HCT116 (cell line): ENCODE results near the gene TENM4. TPM values are rescaled to one million over a fixed set of nuclear protein-coding genes. Genes with fewer than 3 reads are reported as not detected.

ENCODE experiments used
- ATAC-seq: fragments of 200-7000 bp; cut with Tn5 transposase; 2 replicates; pipeline ENCODE4 v1.9.1; 2020; ENCODE audit warnings: mild to moderate bottlenecking, moderate library complexity
- BruUV-seq: library from RNA; stranded (reverse); fragments of 400-500 nt; replicated peaks from 2 replicates; lab custom pipeline; 2021; lab: Mats Ljungman, UMichigan
- CTCF ChIA-PET: fragments of 300-600 bp; sonication (Branson Sonifier 250); formaldehyde crosslinking; loops from one replicate; lab custom pipeline; 2021; ENCODE audit warnings: antibody characterized with exemption; lab: Charles Lee
- POLR2A ChIA-PET: fragments of 300-600, 350-600 bp; sonication (Branson Sonifier 250); formaldehyde crosslinking; loops from one replicate; lab custom pipeline; 2021; ENCODE audit warnings: antibody characterized with exemption; lab: Charles Lee
- RAD21 ChIA-PET, 2 experiments: fragments of 300-600 bp; sonication (Branson Sonifier 250); formaldehyde crosslinking; loops; one replicate each; lab custom pipeline; 2023; ENCODE audit warnings: low total read pairs in 2 of 2; ENCODE audit not compliant: uncharacterized antibody in 2 of 2, unreplicated experiment in 2 of 2, low non-redundant PET in 1 of 2; lab: Charles Lee
- DNase-seq: peaks from one replicate; pipeline ENCODE4 v3.0.0-alpha.2; 2010; ENCODE audit warnings: low read depth, low spot score
- H2AFZ ChIP-seq: fragments of 200-600 bp; shearing (Covaris generic), sonication (generic); 2 replicates; pipeline ENCODE4 v1.6.1; 2017; ENCODE audit warnings: low read depth, mixed run types, mixed read lengths, antibody characterized with exemption, low read length; ENCODE audit not compliant: poor library complexity, severe bottlenecking
- H3K27ac ChIP-seq: 2 replicates; pipeline ENCODE4 v1.5.1; 2012; ENCODE audit warnings: low read depth, low read length
- H3K27me3 ChIP-seq: fragments of 200-600 bp; sonication (generic); 2 replicates; pipeline ENCODE4 v1.6.1; 2016; ENCODE audit warnings: mixed run types, low read length, mixed read lengths; ENCODE audit not compliant: insufficient read depth
- H3K36me3 ChIP-seq, 2 experiments: fragments of 200-500 bp in 1 of 2; fragments of 200-600 bp in 1 of 2; sonication (Bioruptor generic) in 1 of 2; sonication (generic) in 1 of 2; 2 replicates each; pipeline versions ENCODE4 v1.5.1 to v1.6.1; 2014 to 2016; ENCODE audit warnings: low read length in 2 of 2, inconsistent platforms in 1 of 2, mixed read lengths in 1 of 2, mixed run types in 1 of 2; ENCODE audit not compliant: insufficient read depth in 2 of 2, control insufficient read depth in 1 of 2
- H3K4me1 ChIP-seq, 2 experiments: fragments of 200-600 bp in 1 of 2; sonication (generic) in 1 of 2; 2 replicates each; pipeline versions ENCODE4 v1.5.1 to v1.6.1; 2012 to 2017; ENCODE audit warnings: low read length in 2 of 2, inconsistent platforms in 1 of 2, mild to moderate bottlenecking in 1 of 2, mixed read lengths in 1 of 2, mixed run types in 1 of 2, moderate library complexity in 1 of 2; ENCODE audit not compliant: insufficient read depth in 2 of 2, control insufficient read depth in 1 of 2
- H3K4me2 ChIP-seq: fragments of 200-600 bp; sonication (generic); 2 replicates; pipeline ENCODE4 v1.6.1; 2017; ENCODE audit warnings: mixed run types, low read length, mixed read lengths
- H3K4me3 ChIP-seq, 2 experiments: fragments of 200-600 bp in 1 of 2; sonication (generic) in 1 of 2; replicated peaks in 1 of 2; 2 replicates each; pipeline ENCODE4 v1.5.1; 2011 to 2016; ENCODE audit warnings: low read length in 2 of 2, control low read depth in 1 of 2, low read depth in 1 of 2, mild to moderate bottlenecking in 1 of 2, mixed read lengths in 1 of 2, mixed run types in 1 of 2
- H3K79me2 ChIP-seq: fragments of 200-600 bp; sonication (generic); 2 replicates; pipeline ENCODE4 v1.6.1; 2017; ENCODE audit warnings: mild to moderate bottlenecking, mixed run types, low read length, moderate library complexity, mixed read lengths; ENCODE audit not compliant: insufficient read depth
- H3K9ac ChIP-seq: fragments of 200-600 bp; sonication (generic); 2 replicates; pipeline ENCODE4 v1.6.1; 2016; ENCODE audit warnings: low read length, mixed read lengths
- H3K9me2 ChIP-seq: fragments of 200-600 bp; sonication (generic), shearing (Covaris generic); 2 replicates; pipeline ENCODE4 v1.6.1; 2017; ENCODE audit warnings: mixed run types, mild to moderate bottlenecking, moderate library complexity; ENCODE audit not compliant: insufficient read depth
- H3K9me3 ChIP-seq, 2 experiments: fragments of 200-500 bp in 1 of 2; fragments of 200-600 bp in 1 of 2; sonication (Bioruptor generic) in 1 of 2; sonication (generic) in 1 of 2; 2 replicates each; pipeline ENCODE4 v1.6.1; 2014 to 2017; ENCODE audit warnings: low read length in 2 of 2, mixed read lengths in 2 of 2, inconsistent platforms in 1 of 2, low read depth in 1 of 2, mild to moderate bottlenecking in 1 of 2, mixed run types in 1 of 2, moderate library complexity in 1 of 2; ENCODE audit not compliant: control insufficient read depth in 1 of 2, insufficient read depth in 1 of 2
- H4K20me1 ChIP-seq: fragments of 200-600 bp; sonication (generic), shearing (Covaris generic); 2 replicates; pipeline ENCODE4 v1.6.1; 2017; ENCODE audit warnings: mixed run types, mild to moderate bottlenecking, moderate library complexity; ENCODE audit not compliant: insufficient read depth
- CBX3 ChIP-seq: IDR thresholded peaks from 2 replicates; pipeline ENCODE4 v1.6.1; 2012; ENCODE audit warnings: low read depth
- CEBPB ChIP-seq: IDR thresholded peaks from 2 replicates; pipeline ENCODE4 v1.6.1; 2012; ENCODE audit warnings: low read depth
- EZH2 ChIP-seq: fragments of 200-600 bp; sonication (generic); IDR thresholded peaks from 2 replicates; pipeline ENCODE4 v1.6.1; 2017; ENCODE audit warnings: antibody characterized with exemption, mixed run types
- JUND ChIP-seq: IDR thresholded peaks from 2 replicates; pipeline ENCODE4 v1.6.1; 2012
- POLR2A ChIP-seq: IDR thresholded peaks from 2 replicates; pipeline ENCODE4 v1.7.0; 2011; ENCODE audit warnings: borderline replicate concordance; ENCODE audit not compliant: insufficient read depth, insufficient read length; ENCODE audit errors: extremely low read depth
- RAD21 ChIP-seq: IDR thresholded peaks from 2 replicates; pipeline ENCODE4 v1.6.1; 2012; ENCODE audit warnings: low read depth, mild to moderate bottlenecking
- SP1 ChIP-seq: IDR thresholded peaks from 2 replicates; pipeline ENCODE4 v1.6.1; 2012; ENCODE audit warnings: low read depth
- YY1 ChIP-seq: IDR thresholded peaks from 2 replicates; pipeline ENCODE4 v1.6.1; 2011; ENCODE audit warnings: low read length, low read depth, moderate library complexity, mild to moderate bottlenecking; ENCODE audit not compliant: insufficient replicate concordance; ENCODE audit errors: extremely low read depth
- ZFX ChIP-seq: fragments of 450-650 bp; IDR thresholded peaks from 2 replicates; pipeline ENCODE4 v1.6.1; 2017
- ZNF274 ChIP-seq: fragments of 200-500 bp; sonication (Bioruptor generic); IDR thresholded peaks from 2 replicates; pipeline ENCODE4 v1.6.1; 2014; ENCODE audit warnings: mild to moderate bottlenecking, low read depth, low read length, inconsistent platforms
- intact Hi-C: fragments of 100-400 bp; cut with micrococcal nuclease; formaldehyde crosslinking; loops from 2 replicates; pipeline ENCODE4 v1.10.0; 2022
- total RNA-seq: library from RNA; stranded (reverse); gene quantifications from one replicate; pipeline ENCODE4 v1.2.1, GENCODE V29; 2021; ENCODE audit not compliant: unreplicated experiment
- TF ChIP-seq, protein P1 (sequence below): IDR thresholded peaks from 2 replicates; pipeline ENCODE4 v1.6.1; 2011; ENCODE audit warnings: mild to moderate bottlenecking, low read length, moderate library complexity; ENCODE audit not compliant: insufficient replicate concordance; ENCODE audit errors: extremely low read depth
- TF ChIP-seq, protein P2 (sequence below): IDR thresholded peaks from 2 replicates; pipeline ENCODE4 v1.6.1; 2012; ENCODE audit warnings: low read depth
- TF ChIP-seq, protein P3 (sequence below): IDR thresholded peaks from 2 replicates; pipeline ENCODE4 v1.6.1; 2012
- TF ChIP-seq, protein P4 (sequence below), 3 experiments: fragments of 200-600 bp in 1 of 3; sonication (generic) in 1 of 3; IDR thresholded peaks in 2 of 3; conservative IDR thresholded peaks in 1 of 3; 2 replicates each; pipeline ENCODE4 v1.5.1; 2012 to 2017; ENCODE audit warnings: low read depth in 2 of 3, low read length in 2 of 3, antibody characterized with exemption in 1 of 3, borderline replicate concordance in 1 of 3, control low read depth in 1 of 3, mild to moderate bottlenecking in 1 of 3, mixed read lengths in 1 of 3, mixed run types in 1 of 3, moderate library complexity in 1 of 3; ENCODE audit not compliant: insufficient read depth in 1 of 3
- TF ChIP-seq, protein P5 (sequence below): IDR thresholded peaks from 2 replicates; pipeline ENCODE4 v1.6.1; 2012

TENM4 gene
- total RNA-seq, 1 experiment from 2014 or later: 0.05 TPM

DNA sequence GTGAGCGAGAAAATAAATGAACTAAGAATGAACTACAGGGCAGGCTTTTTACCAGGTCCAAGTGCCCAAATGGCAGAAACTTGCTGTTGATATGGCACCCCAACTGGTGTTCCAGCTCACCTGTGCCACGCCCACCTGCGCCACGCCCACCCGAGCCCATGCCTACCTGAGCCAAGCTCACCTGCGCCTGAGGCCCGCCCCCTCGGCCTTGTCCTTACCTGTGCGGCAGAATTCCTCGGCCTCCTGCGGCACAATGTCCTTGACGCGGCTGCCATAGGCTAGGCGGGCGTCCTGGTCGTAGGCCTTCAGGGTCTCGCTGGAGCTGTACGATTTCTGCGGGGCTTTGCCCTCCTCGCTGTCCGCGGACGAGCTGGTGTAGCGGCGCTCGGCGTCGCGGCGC is 371.3 kb downstream of the TENM4 start:
- Histone ChIP-seq H2AFZ (no peak overlapping the region), H3K4me2 (no peak overlapping the region), H3K9ac (no peak overlapping the region), H3K36me3 (no peaks in the 10 kb centered on the region), H4K20me1 (no peaks in the 10 kb centered on the region), H3K27ac (no peak overlapping the region), H3K4me3 (no peak overlapping the region), H3K79me2 (no peaks in the 10 kb centered on the region), H3K27me3 (peaks cover 5% of the 10 kb centered on the region; the same call in 1 of the 2 replicates), H3K4me1 (no peaks in the 10 kb centered on the region), H3K9me3 (no peaks in the 10 kb centered on the region), H3K9me2 (no peaks in the 10 kb centered on the region)
- ChIA-PET RAD21 (no interaction called here), POLR2A (no interaction called here), CTCF (no interaction called here)
- TF ChIP-seq CEBPB: no peak
- TF ChIP-seq, protein P1, sequence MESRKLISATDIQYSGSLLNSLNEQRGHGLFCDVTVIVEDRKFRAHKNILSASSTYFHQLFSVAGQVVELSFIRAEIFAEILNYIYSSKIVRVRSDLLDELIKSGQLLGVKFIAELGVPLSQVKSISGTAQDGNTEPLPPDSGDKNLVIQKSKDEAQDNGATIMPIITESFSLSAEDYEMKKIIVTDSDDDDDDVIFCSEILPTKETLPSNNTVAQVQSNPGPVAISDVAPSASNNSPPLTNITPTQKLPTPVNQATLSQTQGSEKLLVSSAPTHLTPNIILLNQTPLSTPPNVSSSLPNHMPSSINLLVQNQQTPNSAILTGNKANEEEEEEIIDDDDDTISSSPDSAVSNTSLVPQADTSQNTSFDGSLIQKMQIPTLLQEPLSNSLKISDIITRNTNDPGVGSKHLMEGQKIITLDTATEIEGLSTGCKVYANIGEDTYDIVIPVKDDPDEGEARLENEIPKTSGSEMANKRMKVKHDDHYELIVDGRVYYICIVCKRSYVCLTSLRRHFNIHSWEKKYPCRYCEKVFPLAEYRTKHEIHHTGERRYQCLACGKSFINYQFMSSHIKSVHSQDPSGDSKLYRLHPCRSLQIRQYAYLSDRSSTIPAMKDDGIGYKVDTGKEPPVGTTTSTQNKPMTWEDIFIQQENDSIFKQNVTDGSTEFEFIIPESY: no peak
- TF ChIP-seq, protein P2, sequence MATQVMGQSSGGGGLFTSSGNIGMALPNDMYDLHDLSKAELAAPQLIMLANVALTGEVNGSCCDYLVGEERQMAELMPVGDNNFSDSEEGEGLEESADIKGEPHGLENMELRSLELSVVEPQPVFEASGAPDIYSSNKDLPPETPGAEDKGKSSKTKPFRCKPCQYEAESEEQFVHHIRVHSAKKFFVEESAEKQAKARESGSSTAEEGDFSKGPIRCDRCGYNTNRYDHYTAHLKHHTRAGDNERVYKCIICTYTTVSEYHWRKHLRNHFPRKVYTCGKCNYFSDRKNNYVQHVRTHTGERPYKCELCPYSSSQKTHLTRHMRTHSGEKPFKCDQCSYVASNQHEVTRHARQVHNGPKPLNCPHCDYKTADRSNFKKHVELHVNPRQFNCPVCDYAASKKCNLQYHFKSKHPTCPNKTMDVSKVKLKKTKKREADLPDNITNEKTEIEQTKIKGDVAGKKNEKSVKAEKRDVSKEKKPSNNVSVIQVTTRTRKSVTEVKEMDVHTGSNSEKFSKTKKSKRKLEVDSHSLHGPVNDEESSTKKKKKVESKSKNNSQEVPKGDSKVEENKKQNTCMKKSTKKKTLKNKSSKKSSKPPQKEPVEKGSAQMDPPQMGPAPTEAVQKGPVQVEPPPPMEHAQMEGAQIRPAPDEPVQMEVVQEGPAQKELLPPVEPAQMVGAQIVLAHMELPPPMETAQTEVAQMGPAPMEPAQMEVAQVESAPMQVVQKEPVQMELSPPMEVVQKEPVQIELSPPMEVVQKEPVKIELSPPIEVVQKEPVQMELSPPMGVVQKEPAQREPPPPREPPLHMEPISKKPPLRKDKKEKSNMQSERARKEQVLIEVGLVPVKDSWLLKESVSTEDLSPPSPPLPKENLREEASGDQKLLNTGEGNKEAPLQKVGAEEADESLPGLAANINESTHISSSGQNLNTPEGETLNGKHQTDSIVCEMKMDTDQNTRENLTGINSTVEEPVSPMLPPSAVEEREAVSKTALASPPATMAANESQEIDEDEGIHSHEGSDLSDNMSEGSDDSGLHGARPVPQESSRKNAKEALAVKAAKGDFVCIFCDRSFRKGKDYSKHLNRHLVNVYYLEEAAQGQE: no peak
- no peak for TF ChIP-seq JUND
- TF ChIP-seq ZFX: no peak
- TF ChIP-seq ZNF274: no peak
- no peak for TF ChIP-seq SP1
- no peak for TF ChIP-seq CBX3
- no peak for TF ChIP-seq EZH2
- TF ChIP-seq, protein P3, sequence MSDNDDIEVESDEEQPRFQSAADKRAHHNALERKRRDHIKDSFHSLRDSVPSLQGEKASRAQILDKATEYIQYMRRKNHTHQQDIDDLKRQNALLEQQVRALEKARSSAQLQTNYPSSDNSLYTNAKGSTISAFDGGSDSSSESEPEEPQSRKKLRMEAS: no peak
- TF ChIP-seq RAD21: no peak
- no peak for TF ChIP-seq YY1
- TF ChIP-seq, protein P4, sequence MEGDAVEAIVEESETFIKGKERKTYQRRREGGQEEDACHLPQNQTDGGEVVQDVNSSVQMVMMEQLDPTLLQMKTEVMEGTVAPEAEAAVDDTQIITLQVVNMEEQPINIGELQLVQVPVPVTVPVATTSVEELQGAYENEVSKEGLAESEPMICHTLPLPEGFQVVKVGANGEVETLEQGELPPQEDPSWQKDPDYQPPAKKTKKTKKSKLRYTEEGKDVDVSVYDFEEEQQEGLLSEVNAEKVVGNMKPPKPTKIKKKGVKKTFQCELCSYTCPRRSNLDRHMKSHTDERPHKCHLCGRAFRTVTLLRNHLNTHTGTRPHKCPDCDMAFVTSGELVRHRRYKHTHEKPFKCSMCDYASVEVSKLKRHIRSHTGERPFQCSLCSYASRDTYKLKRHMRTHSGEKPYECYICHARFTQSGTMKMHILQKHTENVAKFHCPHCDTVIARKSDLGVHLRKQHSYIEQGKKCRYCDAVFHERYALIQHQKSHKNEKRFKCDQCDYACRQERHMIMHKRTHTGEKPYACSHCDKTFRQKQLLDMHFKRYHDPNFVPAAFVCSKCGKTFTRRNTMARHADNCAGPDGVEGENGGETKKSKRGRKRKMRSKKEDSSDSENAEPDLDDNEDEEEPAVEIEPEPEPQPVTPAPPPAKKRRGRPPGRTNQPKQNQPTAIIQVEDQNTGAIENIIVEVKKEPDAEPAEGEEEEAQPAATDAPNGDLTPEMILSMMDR (IDR thresholded peaks at IDR 0.05 in 2 of 3, conservative IDR thresholded peaks at IDR 0.05 in 1 of 3; ENCODE audit: borderline replicate concordance in 1 of 3, insufficient read depth in 1 of 3, low read depth in 2 of 3, low read length in 2 of 3): no peak
- TF ChIP-seq POLR2A: no peak
- TF ChIP-seq, protein P5, sequence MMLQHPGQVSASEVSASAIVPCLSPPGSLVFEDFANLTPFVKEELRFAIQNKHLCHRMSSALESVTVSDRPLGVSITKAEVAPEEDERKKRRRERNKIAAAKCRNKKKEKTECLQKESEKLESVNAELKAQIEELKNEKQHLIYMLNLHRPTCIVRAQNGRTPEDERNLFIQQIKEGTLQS: no peak
- DNase-seq (no peak), ATAC-seq (no peak)
- intact Hi-C loops: no loop called here
- BruUV-seq: no TSS peak
